NT2/D1 (cell line): Measurements from ENCODE around the gene CNGB1.

ENCODE experiments used
- DNase-seq: peaks from one replicate; pipeline ENCODE4 v3.0.0-alpha.2; 2011; ENCODE audit warnings: low read depth, low spot score
- H3K27me3 ChIP-seq: 2 replicates; pipeline ENCODE4 v1.6.0; 2011; ENCODE audit warnings: mild to moderate bottlenecking; ENCODE audit not compliant: insufficient read length, insufficient read depth
- H3K36me3 ChIP-seq: 2 replicates; pipeline ENCODE4 v1.6.1; 2011; ENCODE audit warnings: mild to moderate bottlenecking, low read length, mixed read lengths; ENCODE audit not compliant: insufficient read depth, insufficient read length
- H3K4me1 ChIP-seq: 2 replicates; pipeline ENCODE4 v1.5.1; 2011; ENCODE audit not compliant: insufficient read depth, insufficient read length
- H3K4me3 ChIP-seq: 2 replicates; pipeline ENCODE4 v1.5.1; 2011; ENCODE audit warnings: low read depth; ENCODE audit not compliant: insufficient read length
- H3K9ac ChIP-seq: 2 replicates; pipeline ENCODE4 v1.6.0; 2011; ENCODE audit warnings: low read depth; ENCODE audit not compliant: insufficient read length
- H3K9me3 ChIP-seq: 2 replicates; pipeline ENCODE4 v1.5.1; 2011; ENCODE audit warnings: mild to moderate bottlenecking, low read length; ENCODE audit not compliant: insufficient read depth
- SUZ12 ChIP-seq: IDR thresholded peaks from 2 replicates; pipeline ENCODE4 v1.6.1; 2011; ENCODE audit not compliant: insufficient read length, insufficient read depth; ENCODE audit errors: extremely low read depth
- YY1 ChIP-seq: IDR thresholded peaks from 2 replicates; pipeline ENCODE4 v1.6.1; 2011; ENCODE audit not compliant: insufficient read length, insufficient read depth
- ZNF274 ChIP-seq: IDR thresholded peaks from 2 replicates; pipeline ENCODE4 v1.6.1; 2011; ENCODE audit warnings: mild to moderate bottlenecking, low read depth, low read length

The CNGB1 gene

GRCh38 chr16:57846078-57846697 lies 124.7 kb downstream of the CNGB1 start:
- DNase-seq: peak; percentile 90
- Histone ChIP-seq H3K9ac (no peak overlapping the region), H3K4me1 (peaks cover 10% of the 10 kb centered on the region), H3K27me3 (no peaks in the 10 kb centered on the region), H3K9me3 (no peaks in the 10 kb centered on the region), H3K4me3 (no peak overlapping the region), H3K36me3 (no peaks in the 10 kb centered on the region)
- TF ChIP-seq YY1: no peak
- no peak for TF ChIP-seq SUZ12
- no peak for TF ChIP-seq ZNF274

- Histone ChIP-seq H3K27me3 (no peaks in the 10 kb centered on the region), H3K9me3 (no peaks in the 10 kb centered on the region), H3K4me3 (no peak overlapping the region), H3K9ac (no peak overlapping the region), H3K36me3 (no peaks in the 10 kb centered on the region), H3K4me1 (peaks cover 10% of the 10 kb centered on the region)
- no peak for TF ChIP-seq YY1
- TF ChIP-seq SUZ12: no peak
- no peak for TF ChIP-seq ZNF274
- no peak for DNase-seq
These were observed 125.8 kb downstream of the CNGB1 start for GRCh38 chr16:57845115-57845514.

- Histone ChIP-seq H3K9ac (no peak overlapping the region), H3K4me1 (peaks cover 10% of the 10 kb centered on the region), H3K9me3 (no peaks in the 10 kb centered on the region), H3K4me3 (no peak overlapping the region), H3K36me3 (no peaks in the 10 kb centered on the region), H3K27me3 (no peaks in the 10 kb centered on the region)
- TF ChIP-seq ZNF274 (no peak), SUZ12 (no peak), YY1 (no peak)
- DNase-seq: no peak
These were observed 126.4 kb downstream of the CNGB1 start for GRCh38 chr16:57844416-57845030.

- no peaks in the 10 kb centered on the region for H3K36me3 ChIP-seq
- no peaks in the 10 kb centered on the region for H3K9me3 ChIP-seq
- H3K27me3 ChIP-seq: no peaks in the 10 kb centered on the region
- TF ChIP-seq YY1: no peak
- H3K4me3 ChIP-seq: no peak overlapping the region
- no peak overlapping the region for H3K9ac ChIP-seq
- DNase-seq: no peak
- H3K4me1 ChIP-seq: peaks cover 10% of the 10 kb centered on the region
These were observed 127.5 kb downstream of the CNGB1 start for GRCh38 chr16:57843400-57843799.

- H3K9me3 ChIP-seq: no peaks in the 10 kb centered on the region
- H3K4me3 ChIP-seq: no peak overlapping the region
- no peaks in the 10 kb centered on the region for H3K27me3 ChIP-seq
- no peak for TF ChIP-seq ZNF274
- TF ChIP-seq YY1: no peak
- no peak for TF ChIP-seq SUZ12
- H3K9ac ChIP-seq: no peak overlapping the region
- H3K4me1 ChIP-seq: peaks cover 12% of the 10 kb centered on the region
- DNase-seq: no peak
- no peaks in the 10 kb centered on the region for H3K36me3 ChIP-seq
These were observed 128.3 kb downstream of the CNGB1 start for GRCh38 chr16:57842601-57843000.

GRCh38 chr16:57840833-57841232 lies 130.1 kb downstream of the CNGB1 start:
- H3K4me3 ChIP-seq: no peak overlapping the region
- peaks cover 9% of the 10 kb centered on the region for H3K4me1 ChIP-seq
- DNase-seq: no peak
- no peak for TF ChIP-seq YY1
- no peak for TF ChIP-seq ZNF274
- no peak for TF ChIP-seq SUZ12
- no peaks in the 10 kb centered on the region for H3K36me3 ChIP-seq
- H3K9me3 ChIP-seq: no peaks in the 10 kb centered on the region
- no peaks in the 10 kb centered on the region for H3K27me3 ChIP-seq
- no peak overlapping the region for H3K9ac ChIP-seq

GRCh38 chr16:57838161-57838560 lies 132.8 kb downstream of the CNGB1 start:
- H3K9me3 ChIP-seq: no peaks in the 10 kb centered on the region
- no peaks in the 10 kb centered on the region for H3K27me3 ChIP-seq
- H3K36me3 ChIP-seq: no peaks in the 10 kb centered on the region
- H3K4me1 ChIP-seq: peaks cover 6% of the 10 kb centered on the region
- no peak overlapping the region for H3K4me3 ChIP-seq
- DNase-seq: no peak
- TF ChIP-seq YY1 (no peak), ZNF274 (no peak), SUZ12 (no peak)
- no peak overlapping the region for H3K9ac ChIP-seq
